Gastrocnemius medialis (tissue), 4 donors: ENCODE data around the gene CERT1.

ENCODE experiments used
- CTCF ChIP-seq, 5 experiments: fragments of 450-650 bp in 3 of 5; fragments of 200-600 bp in 2 of 5; sonication (generic) in 2 of 5; IDR thresholded peaks in 4 of 5; conservative IDR thresholded peaks in 1 of 5; 1 replicate in 4 of 5; 2 replicates in 1 of 5; pipeline ENCODE4 v1.5.1; 2016 to 2019; ENCODE audit warnings: antibody characterized with exemption in 5 of 5, mild to moderate bottlenecking in 3 of 5, moderate library complexity in 3 of 5
- POLR2A ChIP-seq, 2 donors: fragments of 450-650 bp; IDR thresholded peaks; one replicate each; pipeline ENCODE4 v1.6.1; 2017; ENCODE audit warnings: antibody characterized with exemption in 2 of 2, mild to moderate bottlenecking in 2 of 2, moderate library complexity in 2 of 2

- TF ChIP-seq CTCF (IDR thresholded peaks at IDR 0.05 in 4 of 5, conservative IDR thresholded peaks at IDR 0.05 in 1 of 5) (no peak), POLR2A (IDR thresholded peaks at IDR 0.05) (no peak)
Observed at GRCh38 chr5:75358117-75358516, 153.3 kb downstream of the CERT1 start.
